Epithelial cell of esophagus (primary cell): Measurements from ENCODE around the gene FAM216B.
A peak's percentile ranks its signal among the peaks of the same experiment; 100 is the strongest.

ENCODE experiments used
- DNase-seq: peaks from one replicate; pipeline ENCODE4 v3.0.0; 2010; ENCODE audit warnings: low read depth
- H3K4me3 ChIP-seq: 2 replicates; pipeline ENCODE4 v1.5.1; 2011; ENCODE audit warnings: mild to moderate bottlenecking, low read length, control low read depth
- TF ChIP-seq, protein P1 (sequence below): IDR thresholded peaks from 2 replicates; pipeline ENCODE4 v1.5.1; 2011; ENCODE audit warnings: low read depth, mild to moderate bottlenecking, low read length, control low read depth, inconsistent platforms; ENCODE audit not compliant: insufficient read depth; ENCODE audit errors: missing control alignments

FAM216B gene

DNA sequence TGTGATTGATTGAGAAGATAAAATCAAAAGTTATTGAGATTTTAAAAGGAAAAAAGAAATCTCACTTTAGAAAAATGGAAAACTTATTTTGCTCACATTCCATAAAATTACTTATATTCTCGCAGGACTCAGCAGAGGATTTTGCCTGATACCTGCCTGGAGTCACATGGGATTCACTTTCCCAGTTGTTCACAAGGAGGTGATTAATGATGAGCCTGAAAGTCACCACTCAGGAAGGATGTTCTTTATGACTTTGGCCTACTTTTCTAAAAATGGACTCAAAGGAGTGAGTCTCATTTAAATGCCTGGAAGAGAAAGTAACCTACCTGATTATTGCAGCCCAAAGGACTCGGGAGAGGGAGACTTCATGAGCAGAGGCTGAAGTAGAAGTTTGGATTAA is 34.5 kb upstream of the FAM216B start:
- TF ChIP-seq, protein P1, sequence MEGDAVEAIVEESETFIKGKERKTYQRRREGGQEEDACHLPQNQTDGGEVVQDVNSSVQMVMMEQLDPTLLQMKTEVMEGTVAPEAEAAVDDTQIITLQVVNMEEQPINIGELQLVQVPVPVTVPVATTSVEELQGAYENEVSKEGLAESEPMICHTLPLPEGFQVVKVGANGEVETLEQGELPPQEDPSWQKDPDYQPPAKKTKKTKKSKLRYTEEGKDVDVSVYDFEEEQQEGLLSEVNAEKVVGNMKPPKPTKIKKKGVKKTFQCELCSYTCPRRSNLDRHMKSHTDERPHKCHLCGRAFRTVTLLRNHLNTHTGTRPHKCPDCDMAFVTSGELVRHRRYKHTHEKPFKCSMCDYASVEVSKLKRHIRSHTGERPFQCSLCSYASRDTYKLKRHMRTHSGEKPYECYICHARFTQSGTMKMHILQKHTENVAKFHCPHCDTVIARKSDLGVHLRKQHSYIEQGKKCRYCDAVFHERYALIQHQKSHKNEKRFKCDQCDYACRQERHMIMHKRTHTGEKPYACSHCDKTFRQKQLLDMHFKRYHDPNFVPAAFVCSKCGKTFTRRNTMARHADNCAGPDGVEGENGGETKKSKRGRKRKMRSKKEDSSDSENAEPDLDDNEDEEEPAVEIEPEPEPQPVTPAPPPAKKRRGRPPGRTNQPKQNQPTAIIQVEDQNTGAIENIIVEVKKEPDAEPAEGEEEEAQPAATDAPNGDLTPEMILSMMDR, result no peak
- no peak overlapping the region for H3K4me3 ChIP-seq
- DNase-seq, result peak; percentile 27

DNA sequence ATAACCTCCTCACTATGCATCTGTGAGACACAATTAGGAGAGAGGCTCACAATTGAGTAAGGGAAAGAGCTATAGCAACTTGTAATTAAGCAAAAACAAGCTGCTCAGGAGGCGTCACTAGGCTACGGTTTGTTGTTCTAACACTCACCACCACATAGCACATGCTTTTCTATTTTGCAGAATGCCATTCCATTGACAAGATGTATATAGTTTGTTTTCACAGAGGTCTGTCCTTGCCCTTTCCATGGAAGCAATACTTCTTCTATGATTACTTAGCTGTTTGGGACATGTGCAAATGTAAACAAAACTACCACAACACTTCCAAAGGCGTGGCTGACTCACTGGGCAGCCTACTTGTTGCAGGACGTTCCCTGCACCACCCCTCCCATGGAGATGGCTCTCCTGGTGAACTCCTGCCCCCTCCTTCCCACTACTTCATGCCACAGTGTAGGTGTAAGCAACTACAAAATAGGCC is 33.9 kb upstream of the FAM216B start:
- no peak overlapping the region for H3K4me3 ChIP-seq
- TF ChIP-seq, protein P1, result no peak
- DNase-seq, result peak; percentile 95

DNA sequence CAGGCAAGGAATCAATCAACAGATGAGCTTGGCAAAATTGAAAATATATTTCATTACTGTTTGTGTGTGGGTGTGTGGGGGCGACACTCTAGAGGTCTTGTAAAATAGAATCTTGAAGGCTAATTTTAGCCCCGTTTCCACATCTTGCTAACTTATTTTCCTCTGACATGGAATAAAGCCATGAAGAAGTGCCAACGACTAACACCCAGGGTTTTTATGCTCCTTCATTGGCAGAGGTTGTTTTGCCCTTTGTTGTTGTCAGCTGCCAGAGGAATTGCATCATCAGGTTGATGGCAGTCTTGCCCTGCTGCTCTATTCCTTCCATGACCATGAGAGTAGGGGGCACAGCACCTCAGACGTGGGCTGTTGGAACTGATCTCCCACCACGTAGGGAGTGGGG is 30.6 kb upstream of the FAM216B start:
- DNase-seq, result peak; percentile 9
- no peak overlapping the region for H3K4me3 ChIP-seq
- TF ChIP-seq, protein P1, result no peak

DNA sequence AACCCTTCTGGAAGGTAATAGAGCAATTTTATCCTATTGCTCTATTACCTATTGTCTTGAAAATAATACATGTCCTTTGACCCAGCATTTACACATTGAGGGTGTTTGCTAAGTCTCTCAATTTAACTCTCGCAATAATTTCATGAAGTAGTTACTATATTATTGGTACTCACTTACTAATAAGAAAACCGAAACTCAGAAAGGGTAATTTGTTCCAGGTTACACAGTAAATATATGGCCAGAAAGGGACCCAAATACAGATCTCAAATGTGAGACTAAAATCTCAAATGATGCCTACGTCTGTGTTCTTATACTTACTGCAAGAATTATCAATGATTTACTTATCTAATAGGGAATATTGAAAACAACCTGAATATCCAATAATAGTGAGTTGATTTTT is 29.7 kb upstream of the FAM216B start:
- TF ChIP-seq, protein P1, result no peak

DNA sequence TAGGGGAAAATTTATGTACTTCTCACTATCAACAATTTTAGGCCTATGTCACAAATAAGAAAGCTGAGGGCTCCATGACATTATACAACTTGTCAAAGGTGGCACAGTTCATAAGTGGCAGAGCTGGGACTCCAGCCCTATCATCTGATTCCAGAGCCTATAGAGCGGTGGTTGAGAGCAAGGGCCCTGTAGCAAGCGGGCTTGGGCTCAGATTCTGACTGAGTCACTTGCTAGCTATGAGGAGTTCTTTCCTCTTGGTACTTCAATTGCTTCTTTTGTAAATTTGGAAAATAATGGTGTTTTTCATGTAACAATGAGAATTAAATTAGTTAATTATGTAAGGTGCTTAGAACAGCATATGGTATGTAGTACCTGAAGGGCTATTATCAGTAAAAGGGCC is 28.7 kb upstream of the FAM216B start:
- TF ChIP-seq, protein P1, result no peak
- DNase-seq, result no peak

More for the DNA sequence above, 29.7 kb upstream of the FAM216B start:
- DNase-seq, result no peak
- H3K4me3 ChIP-seq, result no peak overlapping the region

DNA sequence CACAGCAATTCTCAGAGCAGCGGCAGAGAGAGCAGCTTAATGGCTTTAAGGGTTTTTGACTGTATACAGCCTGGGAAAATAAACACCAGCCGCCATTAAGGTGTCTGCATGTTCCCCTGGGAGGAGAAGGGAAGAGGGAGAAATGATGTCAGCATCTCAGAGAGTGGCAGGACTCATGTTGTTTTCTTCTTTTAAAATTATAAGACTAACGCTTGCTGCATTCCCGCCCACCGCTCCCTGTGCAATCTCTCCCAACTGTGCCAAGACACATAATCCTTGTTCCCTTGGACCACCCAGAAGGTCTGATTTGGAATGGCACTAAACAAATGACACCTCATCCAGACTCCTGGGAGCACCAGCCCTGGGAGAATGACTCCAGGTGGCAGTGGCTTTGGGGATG is 27.7 kb upstream of the FAM216B start:
- TF ChIP-seq, protein P1, result no peak
- no peak overlapping the region for H3K4me3 ChIP-seq
- no peak for DNase-seq

More for the DNA sequence above, 28.7 kb upstream of the FAM216B start:
- no peak overlapping the region for H3K4me3 ChIP-seq

DNA sequence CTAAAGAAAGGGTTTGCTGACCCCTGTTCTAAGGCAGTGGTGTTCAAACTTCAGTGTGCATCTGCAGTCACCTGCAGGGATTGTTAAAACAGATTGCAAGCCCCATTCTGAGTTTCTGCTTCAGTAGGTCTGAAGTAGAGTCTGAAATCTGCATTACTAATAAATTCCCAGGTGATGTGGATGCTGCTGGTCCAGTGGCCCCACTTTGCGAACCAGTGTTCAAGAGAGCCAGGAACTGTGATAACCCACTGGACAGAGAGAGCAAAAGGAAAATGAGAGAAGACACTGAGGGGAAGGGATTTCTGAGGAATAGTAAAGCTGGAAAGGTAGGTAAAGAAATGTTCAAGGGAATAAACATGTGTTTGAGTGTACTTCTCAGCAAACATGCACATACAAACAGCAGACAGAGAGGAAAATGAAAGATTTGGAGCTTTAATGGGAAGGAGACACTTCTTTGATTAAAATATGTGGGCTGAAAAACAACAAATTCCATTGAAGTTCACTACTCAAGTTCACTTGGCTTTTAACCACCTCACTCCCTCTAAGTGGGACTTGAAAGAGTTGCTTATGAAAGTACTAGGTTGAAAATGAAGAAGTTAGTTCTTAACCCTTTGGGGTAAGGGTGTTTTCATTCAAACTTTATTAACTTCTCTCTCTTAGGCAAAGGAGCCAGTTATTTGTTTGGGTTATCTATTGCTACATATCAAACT is 26.4 kb upstream of the FAM216B start:
- no peak for DNase-seq
- TF ChIP-seq, protein P1, result no peak
- no peak overlapping the region for H3K4me3 ChIP-seq
